ENCODE data around the gene GDF7.

The GDF7 gene

GRCh38 chr2:20672201-20672951 lies 5.4 kb downstream of the GDF7 start:
- no peak for DNase-seq (ENCODE audit: low read depth in 2 of 2, low spot score in 1 of 2)

GRCh38 chr2:20673686-20674308 lies 6.9 kb downstream of the GDF7 start:
- no peak for DNase-seq (ENCODE audit: low read depth in 2 of 2, low spot score in 1 of 2)

GRCh38 chr2:20674309-20674965 lies 7.5 kb downstream of the GDF7 start:
- no peak for DNase-seq (ENCODE audit: low read depth in 2 of 2, low spot score in 1 of 2)

GRCh38 chr2:20674974-20675679 lies 8.2 kb downstream of the GDF7 start:
- DNase-seq (ENCODE audit: low read depth in 2 of 2, low spot score in 1 of 2), result no peak

- no peak for DNase-seq (ENCODE audit: low read depth in 2 of 2, low spot score in 1 of 2)
Measured at GRCh38 chr2:20675701-20676352, 8.9 kb downstream of the GDF7 start.

- DNase-seq (ENCODE audit: low read depth in 2 of 2, low spot score in 1 of 2), result no peak
Measured at GRCh38 chr2:20676353-20677215, 9.6 kb downstream of the GDF7 start.

- no peak for DNase-seq (ENCODE audit: low read depth in 2 of 2, low spot score in 1 of 2)
Measured at GRCh38 chr2:20677301-20678085, 10.5 kb downstream of the GDF7 start.

- DNase-seq (ENCODE audit: low read depth in 2 of 2, low spot score in 1 of 2), result no peak
Measured at GRCh38 chr2:20678086-20678395, 11.1 kb downstream of the GDF7 start.

GRCh38 chr2:20678780-20679179 lies 11.8 kb downstream of the GDF7 start:
- no peak for DNase-seq (ENCODE audit: low read depth in 2 of 2, low spot score in 1 of 2)

GRCh38 chr2:20680744-20681375 lies 13.9 kb downstream of the GDF7 start:
- DNase-seq (ENCODE audit: low read depth in 2 of 2, low spot score in 1 of 2), result no peak

GRCh38 chr2:20682167-20682920 lies 15.4 kb downstream of the GDF7 start:
- no peak for DNase-seq (ENCODE audit: low read depth in 2 of 2, low spot score in 1 of 2)

- no peak for DNase-seq (ENCODE audit: low read depth in 2 of 2, low spot score in 1 of 2)
Measured at GRCh38 chr2:20684581-20685063, 17.7 kb downstream of the GDF7 start.

- DNase-seq (ENCODE audit: low read depth in 2 of 2, low spot score in 1 of 2), result no peak
Measured at GRCh38 chr2:20687260-20687832, 20.4 kb downstream of the GDF7 start.

GRCh38 chr2:20689428-20690264 lies 22.7 kb downstream of the GDF7 start:
- DNase-seq (ENCODE audit: low read depth in 2 of 2, low spot score in 1 of 2), result no peak

- no peak for DNase-seq (ENCODE audit: low read depth in 2 of 2, low spot score in 1 of 2)
Measured at GRCh38 chr2:20691076-20691734, 24.3 kb downstream of the GDF7 start.

GRCh38 chr2:20692081-20692480 lies 25.1 kb downstream of the GDF7 start:
- DNase-seq (ENCODE audit: low read depth in 2 of 2, low spot score in 1 of 2), result no peak

- no peak for DNase-seq (ENCODE audit: low read depth in 2 of 2, low spot score in 1 of 2)
Measured at GRCh38 chr2:20693317-20693716, 26.4 kb downstream of the GDF7 start.

All from stimulated activated CD8-positive, alpha-beta memory T cell treated with anti-CD3 and anti-CD28 coated beads, Interleukin-4, amount 100 ng/mL, for 1 hour (primary cell).